ENCODE results near the gene CAPZB.

CAPZB gene

DNA sequence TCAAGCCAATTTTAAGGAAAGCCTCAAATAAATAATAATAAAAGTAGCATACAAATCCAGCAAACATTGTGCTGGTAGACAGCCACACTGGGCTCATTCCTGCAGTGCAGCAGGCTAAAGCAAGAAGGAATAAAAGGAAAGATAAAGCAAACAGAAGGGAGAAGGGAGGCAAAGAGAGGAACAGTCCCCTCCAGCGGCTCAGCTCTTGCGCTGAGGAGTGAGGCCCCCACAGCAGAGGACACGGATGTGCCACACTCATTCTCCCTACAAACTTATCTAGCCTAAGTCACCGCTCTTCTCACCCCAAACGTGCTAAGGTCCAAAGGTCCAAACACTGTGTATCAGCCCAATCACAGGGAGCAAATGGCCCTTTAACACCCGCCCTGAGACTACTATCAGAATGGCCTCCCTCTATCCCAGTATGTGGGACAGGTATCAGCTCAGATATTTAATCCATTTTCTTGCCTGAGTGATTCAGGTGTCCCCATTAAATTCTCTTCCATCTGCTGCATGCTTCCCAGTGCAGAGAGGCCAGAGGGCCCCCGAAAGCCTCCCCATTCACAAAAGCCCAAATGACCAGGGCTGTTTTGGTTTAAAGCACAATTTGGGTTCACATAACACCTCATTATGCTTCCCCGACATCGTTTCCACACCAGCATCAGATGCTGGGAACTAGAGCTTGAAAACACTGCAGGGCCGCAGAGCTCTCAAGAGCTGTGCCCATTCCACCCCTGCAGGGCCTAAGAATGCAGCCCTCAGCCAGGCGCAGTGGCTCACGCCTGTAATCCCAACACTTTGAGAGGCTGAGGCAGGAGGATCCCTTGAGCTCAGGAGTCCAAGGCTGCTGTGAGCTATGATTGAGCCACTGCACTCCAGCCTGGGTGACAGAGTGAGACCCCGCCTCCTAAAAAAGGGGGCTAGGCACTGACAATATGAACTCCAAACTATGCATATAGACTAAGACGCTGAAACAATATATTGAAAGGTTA, 17.8 kb downstream of the CAPZB start:
- TF ChIP-seq, protein P1, sequence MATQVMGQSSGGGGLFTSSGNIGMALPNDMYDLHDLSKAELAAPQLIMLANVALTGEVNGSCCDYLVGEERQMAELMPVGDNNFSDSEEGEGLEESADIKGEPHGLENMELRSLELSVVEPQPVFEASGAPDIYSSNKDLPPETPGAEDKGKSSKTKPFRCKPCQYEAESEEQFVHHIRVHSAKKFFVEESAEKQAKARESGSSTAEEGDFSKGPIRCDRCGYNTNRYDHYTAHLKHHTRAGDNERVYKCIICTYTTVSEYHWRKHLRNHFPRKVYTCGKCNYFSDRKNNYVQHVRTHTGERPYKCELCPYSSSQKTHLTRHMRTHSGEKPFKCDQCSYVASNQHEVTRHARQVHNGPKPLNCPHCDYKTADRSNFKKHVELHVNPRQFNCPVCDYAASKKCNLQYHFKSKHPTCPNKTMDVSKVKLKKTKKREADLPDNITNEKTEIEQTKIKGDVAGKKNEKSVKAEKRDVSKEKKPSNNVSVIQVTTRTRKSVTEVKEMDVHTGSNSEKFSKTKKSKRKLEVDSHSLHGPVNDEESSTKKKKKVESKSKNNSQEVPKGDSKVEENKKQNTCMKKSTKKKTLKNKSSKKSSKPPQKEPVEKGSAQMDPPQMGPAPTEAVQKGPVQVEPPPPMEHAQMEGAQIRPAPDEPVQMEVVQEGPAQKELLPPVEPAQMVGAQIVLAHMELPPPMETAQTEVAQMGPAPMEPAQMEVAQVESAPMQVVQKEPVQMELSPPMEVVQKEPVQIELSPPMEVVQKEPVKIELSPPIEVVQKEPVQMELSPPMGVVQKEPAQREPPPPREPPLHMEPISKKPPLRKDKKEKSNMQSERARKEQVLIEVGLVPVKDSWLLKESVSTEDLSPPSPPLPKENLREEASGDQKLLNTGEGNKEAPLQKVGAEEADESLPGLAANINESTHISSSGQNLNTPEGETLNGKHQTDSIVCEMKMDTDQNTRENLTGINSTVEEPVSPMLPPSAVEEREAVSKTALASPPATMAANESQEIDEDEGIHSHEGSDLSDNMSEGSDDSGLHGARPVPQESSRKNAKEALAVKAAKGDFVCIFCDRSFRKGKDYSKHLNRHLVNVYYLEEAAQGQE (IDR thresholded peaks at IDR 0.05; ENCODE audit: insufficient read depth in 1 of 2, low read depth in 2 of 2, low read length in 2 of 2), result no peak
- TF ChIP-seq TAF1 (IDR thresholded peaks at IDR 0.05; ENCODE audit: borderline replicate concordance, insufficient read depth, low read length), result no peak
- TF ChIP-seq SIN3A (IDR thresholded peaks at IDR 0.05; ENCODE audit: borderline replicate concordance, insufficient read depth, low read length), result no peak
- TF ChIP-seq FOXP2 (optimal IDR thresholded peaks at IDR 0.05; ENCODE audit: borderline replicate concordance, extremely low read depth, extremely low read length, insufficient read depth), result no peak

DNA sequence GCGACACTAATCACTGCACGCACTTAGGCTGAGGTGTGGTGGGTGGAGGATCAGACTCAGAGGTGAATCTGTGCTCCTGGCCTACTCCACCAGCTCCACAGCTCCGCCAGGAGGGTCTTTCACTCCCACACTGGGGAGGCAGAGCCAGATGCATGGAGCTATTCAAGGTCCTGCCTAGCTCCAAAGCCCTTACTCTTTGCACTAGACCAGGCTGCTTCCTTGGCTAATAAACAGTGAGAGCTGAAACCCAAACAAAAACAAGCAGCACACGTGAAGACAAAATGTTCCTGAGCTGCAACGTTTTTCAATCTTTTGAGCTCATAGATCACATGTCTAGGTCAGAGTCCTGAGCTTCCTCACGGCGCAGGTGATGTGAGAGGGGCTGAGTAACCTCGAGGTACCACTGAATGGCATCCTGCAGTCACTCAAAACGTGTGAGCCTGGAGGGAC, 19.2 kb downstream of the CAPZB start:
- TF ChIP-seq, protein P1 (IDR thresholded peaks at IDR 0.05; ENCODE audit: insufficient read depth in 1 of 2, low read depth in 2 of 2, low read length in 2 of 2), result no peak
- TF ChIP-seq POLR2AphosphoS5 (IDR thresholded peaks at IDR 0.05; ENCODE audit: low read depth, low read length), result no peak
- no peak for TF ChIP-seq SIN3A (IDR thresholded peaks at IDR 0.05; ENCODE audit: borderline replicate concordance, insufficient read depth, low read length)
- TF ChIP-seq TAF1 (IDR thresholded peaks at IDR 0.05; ENCODE audit: borderline replicate concordance, insufficient read depth, low read length), result no peak
- no peak for TF ChIP-seq FOXP2 (optimal IDR thresholded peaks at IDR 0.05; ENCODE audit: borderline replicate concordance, extremely low read depth, extremely low read length, insufficient read depth)

DNA sequence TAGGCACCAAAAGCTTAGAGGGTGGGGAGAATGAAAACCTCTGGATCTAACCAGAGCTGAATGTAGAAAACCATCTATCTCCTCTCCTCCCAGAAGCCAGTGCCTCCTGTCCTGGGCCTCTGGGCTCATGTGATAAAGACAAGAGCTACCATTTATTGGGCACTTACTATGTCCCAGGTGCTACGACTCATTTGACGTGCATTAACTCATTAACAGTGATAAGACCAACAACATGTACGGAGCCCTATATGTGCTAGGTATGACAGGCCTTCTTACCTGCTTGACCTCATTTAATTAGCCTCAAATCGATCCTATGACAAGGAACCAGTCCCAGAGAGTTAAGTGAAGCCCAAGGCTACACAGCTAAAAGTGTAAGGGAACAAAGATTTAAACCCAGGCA, 19.7 kb downstream of the CAPZB start:
- TF ChIP-seq FOXP2 (optimal IDR thresholded peaks at IDR 0.05; ENCODE audit: borderline replicate concordance, extremely low read depth, extremely low read length, insufficient read depth) (no peak), SIN3A (IDR thresholded peaks at IDR 0.05; ENCODE audit: borderline replicate concordance, insufficient read depth, low read length) (no peak), TAF1 (IDR thresholded peaks at IDR 0.05; ENCODE audit: borderline replicate concordance, insufficient read depth, low read length) (no peak), POLR2AphosphoS5 (IDR thresholded peaks at IDR 0.05; ENCODE audit: low read depth, low read length) (no peak)
- TF ChIP-seq, protein P1 (IDR thresholded peaks at IDR 0.05; ENCODE audit: insufficient read depth in 1 of 2, low read depth in 2 of 2, low read length in 2 of 2), result no peak

DNA sequence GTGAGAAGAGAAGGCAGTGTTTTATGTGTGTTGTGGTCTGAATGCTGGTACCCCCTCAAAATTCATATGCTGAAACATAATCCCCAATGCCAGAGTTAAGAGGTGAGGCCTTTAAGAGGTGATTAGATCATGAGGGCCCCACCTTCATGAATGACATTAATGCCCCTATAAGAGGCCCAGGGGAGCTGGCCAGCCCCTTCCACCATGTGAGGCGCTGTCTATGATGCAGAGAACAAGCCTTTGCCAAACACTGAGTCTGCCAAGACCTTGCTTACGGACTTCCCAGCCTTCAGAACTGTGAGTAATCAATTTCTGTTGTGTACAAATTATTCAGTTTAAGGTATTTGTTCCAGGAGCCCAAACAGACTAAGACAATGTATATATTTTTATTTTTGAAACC, 20.2 kb downstream of the CAPZB start:
- no peak for TF ChIP-seq TAF1 (IDR thresholded peaks at IDR 0.05; ENCODE audit: borderline replicate concordance, insufficient read depth, low read length)
- no peak for TF ChIP-seq POLR2AphosphoS5 (IDR thresholded peaks at IDR 0.05; ENCODE audit: low read depth, low read length)
- TF ChIP-seq, protein P1 (IDR thresholded peaks at IDR 0.05; ENCODE audit: insufficient read depth in 1 of 2, low read depth in 2 of 2, low read length in 2 of 2), result no peak
- TF ChIP-seq FOXP2 (optimal IDR thresholded peaks at IDR 0.05; ENCODE audit: borderline replicate concordance, extremely low read depth, extremely low read length, insufficient read depth), result no peak
- TF ChIP-seq SIN3A (IDR thresholded peaks at IDR 0.05; ENCODE audit: borderline replicate concordance, insufficient read depth, low read length), result no peak
